ENCODE data around the gene CUL9.

CUL9 gene

GRCh38 chr6:43193929-43194328 is 11.9 kb downstream of the CUL9 start:
- in situ Hi-C loops (cut with MboI; ENCODE audit: low sequenced_read_pairs): no loop called here

- in situ Hi-C loops (cut with MboI; ENCODE audit: low sequenced_read_pairs): no loop called here
These were observed 14.3 kb downstream of the CUL9 start for GRCh38 chr6:43196337-43196736.

GRCh38 chr6:43199912-43200311 is 17.9 kb downstream of the CUL9 start:
- in situ Hi-C loops (cut with MboI; ENCODE audit: low sequenced_read_pairs): no loop called here

GRCh38 chr6:43200541-43200940 is 18.5 kb downstream of the CUL9 start:
- in situ Hi-C loops (cut with MboI; ENCODE audit: low sequenced_read_pairs): no loop called here

- in situ Hi-C loops (cut with MboI; ENCODE audit: low sequenced_read_pairs): no loop called here
These were observed 20.5 kb downstream of the CUL9 start for GRCh38 chr6:43202451-43202850.

GRCh38 chr6:43203029-43203717 is 21.2 kb downstream of the CUL9 start:
- in situ Hi-C loops (cut with MboI; ENCODE audit: low sequenced_read_pairs): no loop called here

GRCh38 chr6:43203718-43204095 is 21.7 kb downstream of the CUL9 start:
- in situ Hi-C loops (cut with MboI; ENCODE audit: low sequenced_read_pairs): no loop called here

GRCh38 chr6:43204271-43205105 is 22.5 kb downstream of the CUL9 start:
- in situ Hi-C loops (cut with MboI; ENCODE audit: low sequenced_read_pairs): no loop called here

- in situ Hi-C loops (cut with MboI; ENCODE audit: low sequenced_read_pairs): no loop called here
These were observed 23.9 kb downstream of the CUL9 start for GRCh38 chr6:43205849-43206248.

GRCh38 chr6:43207286-43207685 is 25.3 kb downstream of the CUL9 start:
- in situ Hi-C loops (cut with MboI; ENCODE audit: low sequenced_read_pairs): no loop called here

- in situ Hi-C loops (cut with MboI; ENCODE audit: low sequenced_read_pairs): no loop called here
These were observed 30.0 kb downstream of the CUL9 start for GRCh38 chr6:43211955-43212354.

- in situ Hi-C loops (cut with MboI; ENCODE audit: low sequenced_read_pairs): no loop called here
These were observed 31.4 kb downstream of the CUL9 start for GRCh38 chr6:43213431-43213830.

- in situ Hi-C loops (cut with MboI; ENCODE audit: low sequenced_read_pairs): no loop called here
These were observed 33.1 kb downstream of the CUL9 start for GRCh38 chr6:43215066-43215465.

GRCh38 chr6:43216200-43216599 is 34.2 kb downstream of the CUL9 start:
- in situ Hi-C loops (cut with MboI; ENCODE audit: low sequenced_read_pairs): no loop called here

- in situ Hi-C loops (cut with MboI; ENCODE audit: low sequenced_read_pairs): no loop called here
These were observed 35.4 kb downstream of the CUL9 start for GRCh38 chr6:43217351-43217750.

- in situ Hi-C loops (cut with MboI; ENCODE audit: low sequenced_read_pairs): no loop called here
These were observed 37.1 kb downstream of the CUL9 start for GRCh38 chr6:43219119-43219518.

- in situ Hi-C loops (cut with MboI; ENCODE audit: low sequenced_read_pairs): no loop called here
These were observed 37.8 kb downstream of the CUL9 start for GRCh38 chr6:43219814-43220213.

- in situ Hi-C loops (cut with MboI; ENCODE audit: low sequenced_read_pairs): no loop called here
These were observed 38.5 kb downstream of the CUL9 start for GRCh38 chr6:43220439-43220951.

- in situ Hi-C loops (cut with MboI; ENCODE audit: low sequenced_read_pairs): no loop called here
These were observed 39.3 kb downstream of the CUL9 start for GRCh38 chr6:43221046-43221972.

GRCh38 chr6:43222418-43223059 is 40.5 kb downstream of the CUL9 start:
- in situ Hi-C loops (cut with MboI; ENCODE audit: low sequenced_read_pairs): no loop called here

GRCh38 chr6:43223175-43223574 is 41.2 kb downstream of the CUL9 start:
- in situ Hi-C loops (cut with MboI; ENCODE audit: low sequenced_read_pairs): no loop called here
